DND-41 (cell line): ENCODE data around the gene TP63.

Source experiments
- ATAC-seq: fragments of 200-7000 bp; cut with Tn5 transposase; 3 replicates; pipeline ENCODE4 v1.9.1; 2021; ENCODE audit warnings: low read depth; ENCODE audit not compliant: insufficient read depth
- DNase-seq: peaks from one replicate; pipeline ENCODE4 v3.0.0-alpha.2; 2020
- H2AFZ ChIP-seq: 2 replicates; pipeline ENCODE4 v1.6.0; 2012; ENCODE audit warnings: low read depth, low read length
- H3K27ac ChIP-seq: 2 replicates; pipeline ENCODE4 v1.5.1; 2012; ENCODE audit warnings: low read length, inconsistent platforms
- H3K27me3 ChIP-seq: fragments of 200-600 bp; sonication (generic); 2 replicates; pipeline ENCODE4 v1.6.0; 2012; ENCODE audit warnings: low read length, mild to moderate bottlenecking, inconsistent platforms; ENCODE audit not compliant: insufficient read depth, poor library complexity
- H3K36me3 ChIP-seq: 2 replicates; pipeline ENCODE4 v1.5.1; 2012; ENCODE audit warnings: low read length, inconsistent platforms; ENCODE audit not compliant: insufficient read depth
- H3K4me1 ChIP-seq: 2 replicates; pipeline ENCODE4 v1.5.1; 2012; ENCODE audit warnings: mild to moderate bottlenecking, low read length; ENCODE audit not compliant: insufficient read depth
- H3K4me2 ChIP-seq: 2 replicates; pipeline ENCODE4 v1.6.0; 2012; ENCODE audit warnings: mild to moderate bottlenecking, moderate library complexity, low read length, inconsistent platforms; ENCODE audit not compliant: insufficient read depth
- H3K4me3 ChIP-seq, 2 experiments: fragments of 200-600 bp in 1 of 2; shearing (Covaris generic) in 1 of 2; 2 replicates each; pipeline ENCODE4 v1.5.1; 2012 to 2016; ENCODE audit warnings: inconsistent platforms in 2 of 2, low read length in 2 of 2, mild to moderate bottlenecking in 2 of 2, low read depth in 1 of 2, moderate library complexity in 1 of 2
- H3K79me2 ChIP-seq: 2 replicates; pipeline ENCODE4 v1.6.0; 2012; ENCODE audit warnings: low read length, inconsistent platforms; ENCODE audit not compliant: insufficient read depth
- H3K9ac ChIP-seq: 2 replicates; pipeline ENCODE4 v1.6.0; 2012; ENCODE audit warnings: low read depth, mild to moderate bottlenecking, inconsistent platforms, low read length, moderate library complexity
- H3K9me3 ChIP-seq: 2 replicates; pipeline ENCODE4 v1.5.1; 2012; ENCODE audit warnings: low read length, moderate library complexity, mild to moderate bottlenecking, inconsistent platforms; ENCODE audit not compliant: insufficient read depth, severe bottlenecking
- H4K20me1 ChIP-seq: 2 replicates; pipeline ENCODE4 v1.6.0; 2012; ENCODE audit warnings: low read length; ENCODE audit not compliant: insufficient read depth
- CTCF ChIP-seq: IDR thresholded peaks from 2 replicates; pipeline ENCODE4 v1.5.1; 2012; ENCODE audit warnings: borderline replicate concordance, low read length, moderate library complexity, mild to moderate bottlenecking; ENCODE audit not compliant: poor library complexity, severe bottlenecking; ENCODE audit errors: extremely low read depth
- EZH2 ChIP-seq: IDR thresholded peaks from 3 replicates; pipeline ENCODE4 v1.6.1; 2012; ENCODE audit warnings: borderline replicate concordance, low read depth, mild to moderate bottlenecking, moderate library complexity, low read length, inconsistent platforms; ENCODE audit not compliant: severe bottlenecking

TP63 gene

GRCh38 chr3:189625572-189625971, 5.6 kb upstream of the TP63 start:
- Histone ChIP-seq H3K9ac (no peak overlapping the region), H4K20me1 (no peaks in the 10 kb centered on the region), H3K4me3 (no peak overlapping the region), H3K9me3 (no peaks in the 10 kb centered on the region), H3K36me3 (no peaks in the 10 kb centered on the region), H3K27ac (no peak overlapping the region), H3K27me3 (no peaks in the 10 kb centered on the region), H3K4me1 (peaks cover 3% of the 10 kb centered on the region), H3K4me2 (no peak overlapping the region), H2AFZ (no peak overlapping the region), H3K79me2 (no peaks in the 10 kb centered on the region)
- DNase-seq (no peak), ATAC-seq (no peak)
- TF ChIP-seq EZH2 (no peak), CTCF (no peak)

GRCh38 chr3:189626286-189626685, 4.9 kb upstream of the TP63 start:
- Histone ChIP-seq H3K79me2 (no peaks in the 10 kb centered on the region), H4K20me1 (no peaks in the 10 kb centered on the region), H3K4me3 (no peak overlapping the region), H2AFZ (no peak overlapping the region), H3K4me2 (no peak overlapping the region), H3K9ac (no peak overlapping the region), H3K4me1 (peaks cover 3% of the 10 kb centered on the region), H3K27ac (no peak overlapping the region), H3K9me3 (no peaks in the 10 kb centered on the region), H3K36me3 (no peaks in the 10 kb centered on the region), H3K27me3 (peaks cover 3% of the 10 kb centered on the region)
- TF ChIP-seq EZH2 = no peak
- no peak for TF ChIP-seq CTCF
- ATAC-seq (no peak), DNase-seq (no peak)

- H3K79me2 ChIP-seq = no peaks in the 10 kb centered on the region
- H3K27ac ChIP-seq = no peak overlapping the region
- H3K9ac ChIP-seq = no peak overlapping the region
- H3K27me3 ChIP-seq = peaks cover 3% of the 10 kb centered on the region
- no peaks in the 10 kb centered on the region for H4K20me1 ChIP-seq
- H3K36me3 ChIP-seq = no peaks in the 10 kb centered on the region
- H3K9me3 ChIP-seq = no peaks in the 10 kb centered on the region
- H3K4me2 ChIP-seq = no peak overlapping the region
- no peaks in the 10 kb centered on the region for H3K4me1 ChIP-seq
- H3K4me3 ChIP-seq = no peak overlapping the region
- DNase-seq (no peak), ATAC-seq (no peak)
- no peak overlapping the region for H2AFZ ChIP-seq
- no peak for TF ChIP-seq CTCF
- TF ChIP-seq EZH2 = no peak
Measured at GRCh38 chr3:189629803-189630455, 1.3 kb upstream of the TP63 start.
